Hindlimb muscle (tissue), 1 donor: ENCODE results near the gene HSF2. TPM values are rescaled to one million over a fixed set of nuclear protein-coding genes. Genes with fewer than 3 reads are reported as not detected.

Experiments
- DNase-seq: peaks from one replicate; pipeline ENCODE4 v3.0.0-alpha.2; 2013
- polyA plus RNA-seq: library from polyadenylated mRNA; unstranded; fragments of 120-200 nt; gene quantifications from one replicate; pipeline ENCODE4 v1.2.1, GENCODE V29; 2013; ENCODE audit not compliant: insufficient read length

Gene HSF2
- 27.1 TPM for polyA plus RNA-seq

GRCh38 chr6:122399348-122400120 is at the start of gene HSF2:
HSF2 (plus strand) TSS chr6:122399652; CDS start chr6:122399738, 86 bp downstream.
- DNase-seq, result peak; percentile 98

- no peak for DNase-seq
These were observed 46.3 kb upstream of the HSF2 start for GRCh38 chr6:122352981-122353664.

GRCh38 chr6:122360809-122361208 is 38.6 kb upstream of the HSF2 start:
- no peak for DNase-seq

- DNase-seq, result no peak
These were observed 38.0 kb upstream of the HSF2 start for GRCh38 chr6:122361314-122361979.

- no peak for DNase-seq
These were observed 35.5 kb upstream of the HSF2 start for GRCh38 chr6:122363769-122364483.

- no peak for DNase-seq
These were observed 33.6 kb upstream of the HSF2 start for GRCh38 chr6:122365775-122366403.

- DNase-seq, result no peak
These were observed 32.3 kb upstream of the HSF2 start for GRCh38 chr6:122367171-122367570.

- DNase-seq, result no peak
These were observed 29.9 kb upstream of the HSF2 start for GRCh38 chr6:122369536-122369935.

- peak; percentile 30 for DNase-seq
These were observed 26.8 kb upstream of the HSF2 start for GRCh38 chr6:122372647-122373046.

- no peak for DNase-seq
These were observed 25.1 kb upstream of the HSF2 start for GRCh38 chr6:122374307-122374706.

GRCh38 chr6:122376246-122376645 is 23.2 kb upstream of the HSF2 start:
- no peak for DNase-seq

GRCh38 chr6:122381494-122382265 is 17.8 kb upstream of the HSF2 start:
- peak; percentile 61 for DNase-seq

GRCh38 chr6:122385857-122386612 is 13.4 kb upstream of the HSF2 start:
- no peak for DNase-seq

- no peak for DNase-seq
These were observed 10.5 kb upstream of the HSF2 start for GRCh38 chr6:122388945-122389344.

- peak; percentile 24 for DNase-seq
These were observed 9.6 kb upstream of the HSF2 start for GRCh38 chr6:122389704-122390372.

GRCh38 chr6:122392564-122393350 is 6.7 kb upstream of the HSF2 start:
- no peak for DNase-seq

- DNase-seq, result no peak
These were observed 6.0 kb upstream of the HSF2 start for GRCh38 chr6:122393351-122393896.

GRCh38 chr6:122394016-122394415 is 5.4 kb upstream of the HSF2 start:
- DNase-seq, result no peak

GRCh38 chr6:122399055-122399347 is 451 bp upstream of the HSF2 start:
- no peak for DNase-seq
